Sigmoid colon (tissue), 4 donors: Measurements from ENCODE around the gene SCAANT1.

ENCODE experiments used
- CTCF ChIP-seq, 4 experiments: fragments of 450-650 bp in 3 of 4; fragments of 200-600 bp in 1 of 4; IDR thresholded peaks; one replicate each; pipeline ENCODE4 v1.5.1; 2016 to 2019; ENCODE audit warnings: antibody characterized with exemption in 4 of 4, mild to moderate bottlenecking in 3 of 4, moderate library complexity in 2 of 4
- EP300 ChIP-seq, 4 donors: sonication (generic); formaldehyde crosslinking; IDR thresholded peaks; one replicate each; pipeline ENCODE4 v1.6.1; 2017; ENCODE audit warnings: antibody characterized with exemption in 4 of 4

- TF ChIP-seq CTCF (IDR thresholded peaks at IDR 0.05) (no peak), EP300 (IDR thresholded peaks at IDR 0.05) (no peak)
Measured at GRCh38 chr3:63905731-63906620, 6.2 kb downstream of the SCAANT1 start.
